Panc1 (cell line): Measurements from ENCODE around the gene NASP. TPM values are rescaled to one million over a fixed set of nuclear protein-coding genes. Genes with fewer than 3 reads are reported as not detected.

Experiments used
- ATAC-seq: fragments of 200-7000 bp; cut with Tn5 transposase; 2 replicates; pipeline ENCODE4 v1.9.1; 2020; ENCODE audit warnings: mild to moderate bottlenecking, moderate library complexity
- BruUV-seq: library from RNA; stranded (reverse); fragments of 400-500 nt; replicated peaks from 2 replicates; lab custom pipeline; 2021; lab: Mats Ljungman, UMichigan
- CTCF ChIA-PET: fragments of 300-600 bp; sonication (Branson Sonifier 250); formaldehyde crosslinking; loops from one replicate; lab custom pipeline; 2022; ENCODE audit warnings: antibody characterized with exemption; lab: Charles Lee
- POLR2A ChIA-PET: fragments of 300-600 bp; sonication (Branson Sonifier 250); formaldehyde crosslinking; loops from one replicate; lab custom pipeline; 2022; ENCODE audit warnings: antibody characterized with exemption; lab: Charles Lee
- DNase-seq: peaks from one replicate; pipeline ENCODE4 v3.0.0-alpha.2; 2010; ENCODE audit warnings: low read depth, low spot score
- H3K27ac ChIP-seq: 2 replicates; pipeline ENCODE4 v1.5.1; 2011; ENCODE audit warnings: mild to moderate bottlenecking, low read length, inconsistent platforms
- H3K27me3 ChIP-seq: fragments of 200-500 bp; sonication (Bioruptor generic); 2 replicates; pipeline ENCODE4 v1.6.0; 2014; ENCODE audit warnings: low read length, inconsistent platforms; ENCODE audit not compliant: control insufficient read depth, insufficient read depth
- H3K36me3 ChIP-seq: fragments of 200-500 bp; sonication (Bioruptor generic); 2 replicates; pipeline ENCODE4 v1.5.1; 2014; ENCODE audit warnings: inconsistent platforms, mild to moderate bottlenecking, low read length, moderate library complexity; ENCODE audit not compliant: control insufficient read depth, insufficient read depth
- H3K4me1 ChIP-seq: 2 replicates; pipeline ENCODE4 v1.5.1; 2011; ENCODE audit warnings: inconsistent platforms, mild to moderate bottlenecking, low read length, moderate library complexity; ENCODE audit not compliant: control insufficient read depth, insufficient read depth
- H3K4me3 ChIP-seq, 2 experiments: 2 replicates each; pipeline ENCODE4 v1.5.1; 2011 to 2012; ENCODE audit warnings: low read depth in 2 of 2, low read length in 2 of 2, mild to moderate bottlenecking in 2 of 2, inconsistent platforms in 1 of 2, moderate library complexity in 1 of 2
- H3K9me3 ChIP-seq: fragments of 200-500 bp; sonication (Bioruptor generic); 2 replicates; pipeline ENCODE4 v1.5.1; 2014; ENCODE audit warnings: low read depth, mild to moderate bottlenecking, inconsistent platforms, low read length, moderate library complexity; ENCODE audit not compliant: control insufficient read depth, insufficient read depth
- POLR2AphosphoS5 ChIP-seq: IDR thresholded peaks from 2 replicates; pipeline ENCODE4 v1.6.1; 2012; ENCODE audit warnings: mild to moderate bottlenecking, low read depth, low read length, moderate library complexity
- SIN3A ChIP-seq: IDR thresholded peaks from 2 replicates; pipeline ENCODE4 v1.6.1; 2012; ENCODE audit warnings: low read depth, mild to moderate bottlenecking, low read length, moderate library complexity, borderline replicate concordance; ENCODE audit not compliant: insufficient read depth
- TCF7L2 ChIP-seq: IDR thresholded peaks from 2 replicates; pipeline ENCODE4 v1.6.1; 2011; ENCODE audit warnings: mild to moderate bottlenecking, low read depth, low read length, inconsistent platforms
- in situ Hi-C: cut with HindIII; loops from 2 replicates; pipeline ENCODE4 v1.10.0; 2016; ENCODE audit warnings: low sequenced_read_pairs, low pct_unique_long_range_greater_than_20kb
- intact Hi-C: fragments of 100-400 bp; cut with micrococcal nuclease; formaldehyde crosslinking; loops from one replicate; pipeline ENCODE4 v1.10.0; 2022; ENCODE audit not compliant: unreplicated experiment
- total RNA-seq: library from RNA; stranded (reverse); gene quantifications from one replicate; pipeline ENCODE4 v1.2.1, GENCODE V29; 2021; ENCODE audit not compliant: unreplicated experiment
- TF ChIP-seq, protein P1 (sequence below), 2 experiments: IDR thresholded peaks; 2 replicates each; pipeline ENCODE4 v1.6.1; 2011 to 2012; ENCODE audit warnings: low read depth in 2 of 2, control low read depth in 1 of 2, low read length in 1 of 2, mild to moderate bottlenecking in 1 of 2, moderate library complexity in 1 of 2; ENCODE audit not compliant: insufficient read depth in 1 of 2
- TF ChIP-seq, protein P2 (sequence below): fragments of 450-650 bp; IDR thresholded peaks from 2 replicates; pipeline ENCODE4 v1.5.1; 2017; ENCODE audit warnings: mild to moderate bottlenecking

Gene NASP
- total RNA-seq, 1 experiment from 2014 or later, result 193 TPM

DNA sequence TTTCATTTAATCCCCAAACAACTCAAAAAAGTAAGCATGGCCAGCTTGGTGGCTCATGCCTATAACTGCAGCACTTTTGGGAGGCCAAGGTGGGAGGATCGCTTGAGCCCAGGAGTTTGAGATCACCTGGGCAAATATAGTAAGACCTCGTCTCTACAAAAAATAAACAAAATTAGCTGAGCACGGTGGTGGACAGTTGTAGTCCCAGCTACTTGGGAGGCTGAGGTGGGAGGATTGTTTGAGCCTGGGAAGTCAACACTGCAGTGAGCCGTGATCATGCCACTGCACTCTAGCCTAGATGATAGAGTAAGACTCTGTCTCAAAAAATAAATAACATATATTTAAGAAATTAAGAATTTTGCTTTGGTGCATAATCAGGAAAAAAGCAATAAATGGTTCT lies 39.3 kb upstream of the NASP start:
- in situ Hi-C loops, result no loop called here
- BruUV-seq, result no TSS peak
- Histone ChIP-seq H3K4me3 (no peak overlapping the region), H3K9me3 (no peaks in the 10 kb centered on the region), H3K36me3 (no peaks in the 10 kb centered on the region), H3K27me3 (no peaks in the 10 kb centered on the region), H3K4me1 (no peaks in the 10 kb centered on the region), H3K27ac (no peak overlapping the region)
- intact Hi-C loops, result no loop called here
- TF ChIP-seq TCF7L2 (no peak), POLR2AphosphoS5 (no peak)
- TF ChIP-seq, protein P1, sequence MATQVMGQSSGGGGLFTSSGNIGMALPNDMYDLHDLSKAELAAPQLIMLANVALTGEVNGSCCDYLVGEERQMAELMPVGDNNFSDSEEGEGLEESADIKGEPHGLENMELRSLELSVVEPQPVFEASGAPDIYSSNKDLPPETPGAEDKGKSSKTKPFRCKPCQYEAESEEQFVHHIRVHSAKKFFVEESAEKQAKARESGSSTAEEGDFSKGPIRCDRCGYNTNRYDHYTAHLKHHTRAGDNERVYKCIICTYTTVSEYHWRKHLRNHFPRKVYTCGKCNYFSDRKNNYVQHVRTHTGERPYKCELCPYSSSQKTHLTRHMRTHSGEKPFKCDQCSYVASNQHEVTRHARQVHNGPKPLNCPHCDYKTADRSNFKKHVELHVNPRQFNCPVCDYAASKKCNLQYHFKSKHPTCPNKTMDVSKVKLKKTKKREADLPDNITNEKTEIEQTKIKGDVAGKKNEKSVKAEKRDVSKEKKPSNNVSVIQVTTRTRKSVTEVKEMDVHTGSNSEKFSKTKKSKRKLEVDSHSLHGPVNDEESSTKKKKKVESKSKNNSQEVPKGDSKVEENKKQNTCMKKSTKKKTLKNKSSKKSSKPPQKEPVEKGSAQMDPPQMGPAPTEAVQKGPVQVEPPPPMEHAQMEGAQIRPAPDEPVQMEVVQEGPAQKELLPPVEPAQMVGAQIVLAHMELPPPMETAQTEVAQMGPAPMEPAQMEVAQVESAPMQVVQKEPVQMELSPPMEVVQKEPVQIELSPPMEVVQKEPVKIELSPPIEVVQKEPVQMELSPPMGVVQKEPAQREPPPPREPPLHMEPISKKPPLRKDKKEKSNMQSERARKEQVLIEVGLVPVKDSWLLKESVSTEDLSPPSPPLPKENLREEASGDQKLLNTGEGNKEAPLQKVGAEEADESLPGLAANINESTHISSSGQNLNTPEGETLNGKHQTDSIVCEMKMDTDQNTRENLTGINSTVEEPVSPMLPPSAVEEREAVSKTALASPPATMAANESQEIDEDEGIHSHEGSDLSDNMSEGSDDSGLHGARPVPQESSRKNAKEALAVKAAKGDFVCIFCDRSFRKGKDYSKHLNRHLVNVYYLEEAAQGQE (IDR thresholded peaks at IDR 0.05; ENCODE audit: insufficient read depth in 1 of 2, low read depth in 2 of 2, low read length in 1 of 2), result no peak
- TF ChIP-seq, protein P2, sequence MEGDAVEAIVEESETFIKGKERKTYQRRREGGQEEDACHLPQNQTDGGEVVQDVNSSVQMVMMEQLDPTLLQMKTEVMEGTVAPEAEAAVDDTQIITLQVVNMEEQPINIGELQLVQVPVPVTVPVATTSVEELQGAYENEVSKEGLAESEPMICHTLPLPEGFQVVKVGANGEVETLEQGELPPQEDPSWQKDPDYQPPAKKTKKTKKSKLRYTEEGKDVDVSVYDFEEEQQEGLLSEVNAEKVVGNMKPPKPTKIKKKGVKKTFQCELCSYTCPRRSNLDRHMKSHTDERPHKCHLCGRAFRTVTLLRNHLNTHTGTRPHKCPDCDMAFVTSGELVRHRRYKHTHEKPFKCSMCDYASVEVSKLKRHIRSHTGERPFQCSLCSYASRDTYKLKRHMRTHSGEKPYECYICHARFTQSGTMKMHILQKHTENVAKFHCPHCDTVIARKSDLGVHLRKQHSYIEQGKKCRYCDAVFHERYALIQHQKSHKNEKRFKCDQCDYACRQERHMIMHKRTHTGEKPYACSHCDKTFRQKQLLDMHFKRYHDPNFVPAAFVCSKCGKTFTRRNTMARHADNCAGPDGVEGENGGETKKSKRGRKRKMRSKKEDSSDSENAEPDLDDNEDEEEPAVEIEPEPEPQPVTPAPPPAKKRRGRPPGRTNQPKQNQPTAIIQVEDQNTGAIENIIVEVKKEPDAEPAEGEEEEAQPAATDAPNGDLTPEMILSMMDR, result no peak
- ChIA-PET POLR2A (no interaction called here), CTCF (no interaction called here)
- ATAC-seq (no peak), DNase-seq (no peak)

DNA sequence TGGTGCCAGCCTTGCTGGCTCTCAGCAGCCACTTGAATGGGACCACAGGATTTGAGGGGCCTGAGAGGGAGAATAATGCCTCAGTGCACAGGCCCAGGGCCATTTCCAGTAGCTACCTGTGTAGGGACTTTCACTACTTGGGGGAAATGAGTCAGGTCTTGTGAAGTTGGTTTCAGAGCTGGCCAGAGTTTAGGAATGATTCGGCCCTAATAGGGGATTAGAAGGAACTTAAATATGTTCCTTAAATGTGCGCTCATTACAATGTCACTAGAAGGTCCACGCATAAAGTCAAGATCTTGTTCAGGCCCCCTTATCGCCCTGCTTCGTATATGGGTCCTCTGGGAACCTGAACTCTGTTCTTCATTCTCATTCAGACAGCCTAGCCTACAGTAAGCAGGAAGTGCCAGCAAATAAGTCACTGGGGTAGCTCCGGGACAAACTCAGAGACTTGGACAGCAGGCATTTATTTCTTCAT lies 38.8 kb upstream of the NASP start:
- DNase-seq (no peak), ATAC-seq (0 out of 2 replicates have a peak, but pooled peaks have one; percentile 52)
- POLR2A ChIA-PET, result no interaction called here
- in situ Hi-C loops, result no loop called here
- Histone ChIP-seq H3K27me3 (no peaks in the 10 kb centered on the region), H3K27ac (no peak overlapping the region), H3K36me3 (no peaks in the 10 kb centered on the region), H3K4me1 (peaks cover under 1% of the 10 kb centered on the region), H3K4me3 (no peak overlapping the region), H3K9me3 (no peaks in the 10 kb centered on the region)
- TF ChIP-seq, protein P1 (IDR thresholded peaks at IDR 0.05; ENCODE audit: insufficient read depth in 1 of 2, low read depth in 2 of 2, low read length in 1 of 2), result no peak
- TF ChIP-seq SIN3A (no peak), TCF7L2 (no peak), POLR2AphosphoS5 (no peak)
- TF ChIP-seq, protein P2, result no peak
- intact Hi-C loops, result no loop called here
- BruUV-seq, result no TSS peak
- CTCF ChIA-PET, result interaction anchor here (0.6 kb wide), 1 partner anchor 171 kb away, joined by 3 read pairs; no protein-coding TSS in a partner anchor
